Activated naive CD8-positive, alpha-beta T cell treated with anti-CD3 and anti-CD28 coated beads, Interleukin-2, amount 50 U/mL, for 24 hours (primary cell): ENCODE measurements around the gene SLC17A8.
"Not testable (repeated sequence)": the region's sequence is repeated elsewhere in the genome, so short reads cannot be mapped to it uniquely, and the experiment has no call there.

Experiments used
- ATAC-seq: fragments of 150-1000 bp; cut with Tn5 transposase; one replicate; pipeline ENCODE4 v1.10.0; 2021
- DNase-seq: peaks from one replicate; pipeline ENCODE4 v3.0.0; 2021
- H3K27ac Mint-ChIP-seq: one replicate; pipeline ENCODE4 v1.8.0; 2021; ENCODE audit warnings: mild to moderate bottlenecking, mixed read lengths
- H3K27me3 Mint-ChIP-seq: one replicate; pipeline ENCODE4 v1.8.0; 2021; ENCODE audit warnings: mixed read lengths
- H3K36me3 Mint-ChIP-seq: one replicate; pipeline ENCODE4 v1.8.0; 2021; ENCODE audit warnings: low read depth, mixed read lengths
- H3K4me1 Mint-ChIP-seq: one replicate; pipeline ENCODE4 v1.8.0; 2021; ENCODE audit warnings: mixed read lengths
- H3K4me3 Mint-ChIP-seq: one replicate; pipeline ENCODE4 v1.8.0; 2021; ENCODE audit warnings: mild to moderate bottlenecking, moderate library complexity, mixed read lengths
- H3K9me3 Mint-ChIP-seq: one replicate; pipeline ENCODE4 v1.8.0; 2021; ENCODE audit warnings: mixed read lengths

SLC17A8 gene

DNA sequence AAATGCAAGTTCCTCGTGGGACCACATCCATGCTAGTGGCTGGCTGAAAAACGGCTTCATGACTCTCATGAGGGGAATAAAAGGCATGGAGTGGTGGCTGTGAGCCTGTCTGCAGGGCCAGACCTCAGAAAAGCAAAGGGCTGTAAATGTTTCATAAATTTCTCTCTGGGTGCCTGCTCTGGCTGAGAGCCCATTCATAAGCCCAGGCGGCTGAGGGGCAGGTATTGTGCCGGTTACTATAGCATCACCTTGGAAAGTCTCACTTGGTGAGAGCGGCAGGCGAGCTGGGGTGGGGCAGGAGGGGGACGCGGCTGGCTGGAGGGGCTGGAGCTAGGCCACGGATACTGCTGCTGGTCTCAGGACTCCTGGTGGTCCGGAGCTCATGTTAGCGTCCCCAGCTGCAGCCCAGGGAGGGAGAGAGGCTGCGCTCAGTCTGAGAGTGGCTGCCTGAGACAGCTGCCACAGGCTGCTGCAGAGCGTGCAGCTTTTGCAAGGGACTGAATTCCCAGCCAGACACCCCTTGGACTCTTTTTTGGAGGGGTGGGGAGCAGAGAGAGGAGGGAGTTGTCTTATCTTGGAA is at the start of gene SLC17A8:
SLC17A8 (plus strand) TSS at position 431 of the 580 bp plus-strand sequence. CDS start 318 bp downstream, outside the sequence.
- Mint-ChIP-seq H3K4me3 (no peak within 1 kb of the TSS), H3K27me3 (peaks cover 25% of the 10 kb centered on the region), H3K9me3 (no peaks in the 10 kb centered on the region), H3K4me1 (no peaks in the 10 kb centered on the region), H3K36me3 (no peaks in the 10 kb centered on the region), H3K27ac (no peak within 1 kb of the TSS)
- DNase-seq (no peak), ATAC-seq (no peak)

GRCh38 chr12:100308138-100308537 is 48.7 kb upstream of the SLC17A8 start:
- not testable (repeated sequence) for H3K4me1 Mint-ChIP-seq, H3K27me3 Mint-ChIP-seq, ATAC-seq, H3K4me3 Mint-ChIP-seq, DNase-seq, H3K27ac Mint-ChIP-seq
- H3K9me3 Mint-ChIP-seq, result peaks cover 20% of the 10 kb centered on the region
- H3K36me3 Mint-ChIP-seq, result peaks cover 42% of the 10 kb centered on the region

DNA sequence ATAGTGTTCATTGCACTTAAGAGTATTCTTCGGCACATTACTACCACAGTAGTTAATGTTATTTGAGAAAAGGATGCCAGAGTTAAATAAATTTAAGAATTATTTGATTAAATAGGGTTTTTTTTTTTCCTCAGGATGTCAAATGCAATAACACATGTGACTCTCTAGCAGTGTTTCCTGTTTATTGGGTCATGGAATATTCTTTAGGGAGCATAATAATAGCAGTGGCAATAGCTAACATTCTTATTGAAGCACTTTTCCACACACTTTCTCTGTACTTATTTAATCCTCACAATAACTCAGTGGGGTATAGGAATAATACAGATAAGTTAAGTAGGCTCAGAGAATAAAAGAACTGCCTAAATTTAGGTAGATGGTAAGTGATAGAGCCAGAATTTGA is 45.6 kb upstream of the SLC17A8 start:
- Mint-ChIP-seq H3K27me3 (no peaks in the 10 kb centered on the region), H3K36me3 (peaks cover 27% of the 10 kb centered on the region), H3K4me3 (no peak overlapping the region), H3K4me1 (no peaks in the 10 kb centered on the region), H3K9me3 (peaks cover 6% of the 10 kb centered on the region), H3K27ac (no peak overlapping the region)
- ATAC-seq (no peak), DNase-seq (no peak)

- H3K9me3 Mint-ChIP-seq, result no peaks in the 10 kb centered on the region
Observed at GRCh38 chr12:100317371-100317770, 39.5 kb upstream of the SLC17A8 start.

GRCh38 chr12:100324498-100324897 is 32.4 kb upstream of the SLC17A8 start:
- Mint-ChIP-seq H3K4me1 (peaks cover 2% of the 10 kb centered on the region), H3K9me3 (no peaks in the 10 kb centered on the region), H3K4me3 (no peak overlapping the region), H3K36me3 (peaks cover 14% of the 10 kb centered on the region), H3K27me3 (no peaks in the 10 kb centered on the region), H3K27ac (no peak overlapping the region)
- ATAC-seq, result no peak
- DNase-seq, result no peak

More at GRCh38 chr12:100317371-100317770, 39.5 kb upstream of the SLC17A8 start:
- Mint-ChIP-seq H3K36me3 (peaks cover 28% of the 10 kb centered on the region), H3K27me3 (no peaks in the 10 kb centered on the region), H3K4me3 (no peak overlapping the region), H3K27ac (no peak overlapping the region), H3K4me1 (no peaks in the 10 kb centered on the region)
- no peak for DNase-seq
- ATAC-seq, result no peak

GRCh38 chr12:100326208-100326607 is 30.7 kb upstream of the SLC17A8 start:
- no peak overlapping the region for H3K27ac Mint-ChIP-seq
- H3K36me3 Mint-ChIP-seq, result peaks cover 16% of the 10 kb centered on the region
- no peaks in the 10 kb centered on the region for H3K27me3 Mint-ChIP-seq
- peaks cover 2% of the 10 kb centered on the region for H3K4me1 Mint-ChIP-seq
- ATAC-seq (no peak), DNase-seq (no peak)
- no peaks in the 10 kb centered on the region for H3K9me3 Mint-ChIP-seq
- no peak overlapping the region for H3K4me3 Mint-ChIP-seq

DNA sequence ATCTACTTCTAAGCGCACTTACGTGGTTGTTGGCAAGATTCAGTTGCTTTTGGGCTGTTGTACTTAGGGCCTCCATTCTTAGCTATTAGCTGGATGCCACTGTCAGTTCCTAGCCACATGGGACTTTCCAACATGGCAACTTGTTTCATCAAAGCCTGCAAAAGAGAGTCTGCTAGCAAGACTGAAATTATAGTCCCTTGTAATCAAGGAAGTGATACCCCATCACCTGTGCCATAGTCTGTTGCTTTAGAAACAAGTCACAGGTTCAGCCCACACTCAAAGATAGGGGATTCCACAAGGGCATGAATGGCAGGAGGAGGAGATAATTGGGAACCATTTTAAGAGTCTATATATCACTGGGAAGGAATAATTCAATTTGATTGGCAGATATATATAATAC is 27.1 kb upstream of the SLC17A8 start:
- H3K27ac Mint-ChIP-seq, result no peak overlapping the region
- H3K4me1 Mint-ChIP-seq, result peaks cover 2% of the 10 kb centered on the region
- ATAC-seq, result peak; percentile 52
- H3K36me3 Mint-ChIP-seq, result peaks cover 22% of the 10 kb centered on the region
- no peaks in the 10 kb centered on the region for H3K27me3 Mint-ChIP-seq
- no peak overlapping the region for H3K4me3 Mint-ChIP-seq
- no peak for DNase-seq
- no peaks in the 10 kb centered on the region for H3K9me3 Mint-ChIP-seq

- H3K4me3 Mint-ChIP-seq, result no peak overlapping the region
- no peak overlapping the region for H3K27ac Mint-ChIP-seq
- no peak for DNase-seq
- H3K9me3 Mint-ChIP-seq, result no peaks in the 10 kb centered on the region
- H3K36me3 Mint-ChIP-seq, result peaks cover 38% of the 10 kb centered on the region
- H3K4me1 Mint-ChIP-seq, result peaks cover 2% of the 10 kb centered on the region
- no peak for ATAC-seq
- H3K27me3 Mint-ChIP-seq, result no peaks in the 10 kb centered on the region
Observed at GRCh38 chr12:100331871-100332270, 25.0 kb upstream of the SLC17A8 start.

DNA sequence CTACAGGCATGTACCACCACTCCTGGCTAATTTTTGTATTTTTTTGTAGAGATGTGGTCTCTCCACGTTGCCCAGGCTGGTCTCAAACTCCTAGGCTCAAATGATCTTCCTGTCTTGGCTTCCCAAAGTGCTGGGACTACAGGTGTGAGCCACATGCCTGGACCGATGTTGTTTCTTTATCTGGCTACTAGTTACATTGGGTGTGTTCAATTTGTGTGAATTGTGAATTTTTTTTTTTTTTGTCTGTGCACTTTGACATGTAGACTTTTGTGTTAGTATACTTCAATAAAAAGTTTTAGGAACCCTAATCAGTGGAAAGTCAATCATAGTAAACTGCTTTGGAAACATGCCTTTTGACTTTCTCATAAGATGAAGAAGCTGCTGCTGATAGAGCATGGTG is 24.0 kb upstream of the SLC17A8 start:
- Mint-ChIP-seq H3K9me3 (no peaks in the 10 kb centered on the region), H3K4me3 (no peak overlapping the region), H3K36me3 (peaks cover 42% of the 10 kb centered on the region), H3K27me3 (no peaks in the 10 kb centered on the region), H3K27ac (no peak overlapping the region), H3K4me1 (peaks cover 2% of the 10 kb centered on the region)
- ATAC-seq (no peak), DNase-seq (no peak)

GRCh38 chr12:100337299-100337698 is 19.6 kb upstream of the SLC17A8 start:
- Mint-ChIP-seq H3K4me1 (no peaks in the 10 kb centered on the region), H3K27ac (no peak overlapping the region), H3K36me3 (peaks cover 35% of the 10 kb centered on the region), H3K27me3 (no peaks in the 10 kb centered on the region), H3K9me3 (peaks cover under 1% of the 10 kb centered on the region), H3K4me3 (no peak overlapping the region)
- no peak for DNase-seq
- ATAC-seq, result no peak

DNA sequence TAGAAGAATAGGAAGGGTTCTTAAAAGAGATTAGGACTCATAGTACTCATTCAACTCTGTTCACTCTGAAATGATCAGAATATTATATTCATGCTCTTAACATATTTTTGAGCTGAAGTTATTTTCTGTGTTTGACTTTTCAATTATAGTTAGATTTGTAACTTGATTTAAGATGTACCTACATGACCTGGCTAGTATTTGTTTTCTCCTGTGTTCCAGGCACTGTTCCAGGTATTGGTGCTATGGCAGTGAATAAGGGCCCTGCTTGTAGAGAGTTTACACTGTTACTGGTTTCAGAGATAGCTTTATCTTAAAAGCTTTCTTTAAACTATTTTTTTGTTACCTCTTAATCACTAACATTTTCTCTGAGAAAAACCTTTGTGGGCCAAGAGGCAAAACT is 19.1 kb upstream of the SLC17A8 start:
- H3K9me3 Mint-ChIP-seq, result peaks cover 4% of the 10 kb centered on the region
- H3K27me3 Mint-ChIP-seq, result no peaks in the 10 kb centered on the region
- no peaks in the 10 kb centered on the region for H3K4me1 Mint-ChIP-seq
- no peak overlapping the region for H3K4me3 Mint-ChIP-seq
- H3K27ac Mint-ChIP-seq, result no peak overlapping the region
- peaks cover 38% of the 10 kb centered on the region for H3K36me3 Mint-ChIP-seq
- no peak for ATAC-seq
- DNase-seq, result no peak

- Mint-ChIP-seq H3K27me3 (no peaks in the 10 kb centered on the region), H3K4me3 (no peak overlapping the region), H3K27ac (no peak overlapping the region), H3K4me1 (no peaks in the 10 kb centered on the region), H3K9me3 (peaks cover 4% of the 10 kb centered on the region), H3K36me3 (peaks cover 37% of the 10 kb centered on the region)
- ATAC-seq (no peak), DNase-seq (no peak)
Observed at GRCh38 chr12:100339071-100339470, 17.8 kb upstream of the SLC17A8 start.

DNA sequence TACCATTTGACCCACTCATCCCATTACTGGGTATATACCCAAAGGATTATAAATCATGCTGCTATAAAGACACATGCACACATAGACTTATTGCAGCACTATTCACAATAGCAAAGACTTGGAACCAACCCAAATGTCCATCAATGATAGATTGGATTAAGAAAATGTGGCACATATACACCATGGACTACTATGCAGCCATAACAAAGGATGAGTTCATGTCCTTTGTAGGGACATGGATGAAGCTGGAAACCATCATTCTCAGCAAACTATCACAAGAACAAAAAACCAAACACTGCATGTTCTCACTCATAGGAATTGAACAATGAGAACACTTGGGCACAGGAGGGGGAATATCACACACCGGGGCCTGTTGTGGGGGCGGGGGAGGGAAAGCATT is 14.0 kb upstream of the SLC17A8 start:
- not testable (repeated sequence) for H3K9me3 Mint-ChIP-seq, ATAC-seq, H3K4me3 Mint-ChIP-seq, H3K4me1 Mint-ChIP-seq, H3K27ac Mint-ChIP-seq, H3K27me3 Mint-ChIP-seq, DNase-seq
- H3K36me3 Mint-ChIP-seq, result peaks cover 14% of the 10 kb centered on the region

GRCh38 chr12:100344351-100344750 is 12.5 kb upstream of the SLC17A8 start:
- not testable (repeated sequence) for H3K4me1 Mint-ChIP-seq, H3K36me3 Mint-ChIP-seq, DNase-seq, H3K4me3 Mint-ChIP-seq, ATAC-seq, H3K27ac Mint-ChIP-seq, H3K9me3 Mint-ChIP-seq, H3K27me3 Mint-ChIP-seq

DNA sequence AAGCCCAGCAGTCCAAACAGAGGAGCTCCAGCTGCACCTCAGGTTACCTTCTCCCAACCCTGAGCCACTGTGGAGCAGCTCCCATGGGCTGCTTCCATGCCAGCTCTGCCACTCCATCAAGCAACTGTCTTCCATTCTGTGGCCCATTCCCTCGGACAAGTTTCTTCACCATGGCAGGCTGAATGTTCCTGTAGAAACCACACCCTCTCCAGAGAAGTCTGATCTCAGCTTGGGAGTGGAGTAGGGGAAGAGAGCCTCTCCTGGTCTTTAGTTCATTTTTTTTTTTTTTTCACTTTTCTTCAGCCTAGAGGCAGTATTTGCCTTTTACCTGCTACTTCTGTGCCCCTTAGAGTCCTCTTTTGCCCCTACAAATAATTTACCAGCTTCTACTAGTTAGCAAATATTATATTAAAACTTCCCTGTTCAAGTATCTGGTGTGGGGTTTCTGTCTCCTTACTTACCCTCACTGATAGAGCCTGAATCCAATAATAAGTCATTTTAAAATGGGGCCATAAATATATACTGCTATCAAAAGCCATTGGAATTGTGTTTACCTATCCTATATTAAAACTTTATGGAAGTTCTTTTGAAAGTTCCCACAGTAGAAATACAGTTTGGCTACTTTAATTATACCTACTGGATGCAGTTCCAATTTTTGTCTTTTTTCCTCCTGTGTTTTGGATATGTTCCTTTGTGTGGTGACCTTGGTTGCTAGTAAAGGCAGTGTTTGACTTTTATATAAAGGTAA is 11.7 kb upstream of the SLC17A8 start:
- ATAC-seq (no peak), DNase-seq (no peak)
- H3K4me1 Mint-ChIP-seq, result no peaks in the 10 kb centered on the region
- no peak overlapping the region for H3K27ac Mint-ChIP-seq
- no peak overlapping the region for H3K4me3 Mint-ChIP-seq
- no peaks in the 10 kb centered on the region for H3K27me3 Mint-ChIP-seq
- H3K36me3 Mint-ChIP-seq, result peaks cover 7% of the 10 kb centered on the region
- H3K9me3 Mint-ChIP-seq, result peaks cover 4% of the 10 kb centered on the region
